GM18858 (cell line): Measurements from ENCODE around the gene SCAMP4.
"Not testable (repeated sequence)": the region's sequence is repeated elsewhere in the genome, so short reads cannot be mapped to it uniquely, and the experiment has no call there.

Experiments used
- ATAC-seq: cut with Tn5 transposase; IDR thresholded peaks from one replicate; pipeline ENCODE4 v1.9.1; 2021; ENCODE audit not compliant: unreplicated experiment

Gene SCAMP4

GRCh38 chr19:1882089-1882785 lies 23.0 kb upstream of the SCAMP4 start:
- no peak for ATAC-seq

- no peak for ATAC-seq
These were observed 22.2 kb upstream of the SCAMP4 start for GRCh38 chr19:1882786-1883692.

GRCh38 chr19:1883784-1884183 lies 21.4 kb upstream of the SCAMP4 start:
- no peak for ATAC-seq

GRCh38 chr19:1884291-1884718 lies 20.9 kb upstream of the SCAMP4 start:
- ATAC-seq: no peak

- ATAC-seq: no peak
These were observed 20.4 kb upstream of the SCAMP4 start for GRCh38 chr19:1884719-1885334.

- ATAC-seq: not testable (repeated sequence)
These were observed 19.6 kb upstream of the SCAMP4 start, which contains the start of gene ABHD17A for GRCh38 chr19:1885398-1886119. Gene ABHD17A (minus strand): TSS chr19:1885496. CDS start chr19:1881566, 3,930 bp downstream.

- not testable (repeated sequence) for ATAC-seq
These were observed 18.8 kb upstream of the SCAMP4 start for GRCh38 chr19:1886360-1886759.

- no peak for ATAC-seq
These were observed 16.8 kb upstream of the SCAMP4 start for GRCh38 chr19:1888385-1888784.

GRCh38 chr19:1889907-1890306 lies 15.3 kb upstream of the SCAMP4 start:
- ATAC-seq: no peak

GRCh38 chr19:1893791-1894190 lies 11.4 kb upstream of the SCAMP4 start:
- ATAC-seq: no peak

- no peak for ATAC-seq
These were observed 8.7 kb upstream of the SCAMP4 start for GRCh38 chr19:1896508-1896907.

- ATAC-seq: no peak
These were observed 3.2 kb upstream of the SCAMP4 start for GRCh38 chr19:1901940-1902404.

- ATAC-seq: no peak
These were observed 2.3 kb upstream of the SCAMP4 start for GRCh38 chr19:1902923-1903322.

- no peak for ATAC-seq
These were observed 414 bp upstream of the SCAMP4 start for GRCh38 chr19:1904860-1905109.

GRCh38 chr19:1905863-1906375 lies 720 bp downstream of the SCAMP4 start:
- no peak for ATAC-seq

- ATAC-seq: no peak
These were observed 1.9 kb downstream of the SCAMP4 start for GRCh38 chr19:1906985-1907562.

- ATAC-seq: no peak
These were observed 2.6 kb downstream of the SCAMP4 start for GRCh38 chr19:1907563-1908363.

GRCh38 chr19:1908364-1908678 lies 3.1 kb downstream of the SCAMP4 start:
- no peak for ATAC-seq

GRCh38 chr19:1909761-1910080 lies 4.5 kb downstream of the SCAMP4 start:
- no peak for ATAC-seq

GRCh38 chr19:1910177-1910576 lies 5.0 kb downstream of the SCAMP4 start:
- no peak for ATAC-seq
